IPS DF 4.7 (cell line): ENCODE results near the gene NUP98.
"Not testable (repeated sequence)": the region's sequence is repeated elsewhere in the genome, so short reads cannot be mapped to it uniquely, and the experiment has no call there.

Source experiments
- DNase-seq: peaks from one replicate; pipeline ENCODE4 v3.0.0-alpha.2; 2013; ENCODE audit warnings: low spot score; ENCODE audit errors: extremely low read depth

Gene NUP98

GRCh38 chr11:3671334-3672254, 125.8 kb downstream of the NUP98 start, which contains the start of gene CHRNA10:
TSS of gene CHRNA10 (minus strand) at chr11:3671384. CDS start at chr11:3671312, 72 bp downstream.
- no peak for DNase-seq

- DNase-seq = no peak
Observed at GRCh38 chr11:3669742-3670183, 127.6 kb downstream of the NUP98 start.

- DNase-seq = no peak
Observed at GRCh38 chr11:3669128-3669527, 128.2 kb downstream of the NUP98 start.

- no peak for DNase-seq
Observed at GRCh38 chr11:3667149-3668035, 130.0 kb downstream of the NUP98 start.

- no peak for DNase-seq
Observed at GRCh38 chr11:3666023-3666530, 131.3 kb downstream of the NUP98 start.

- no peak for DNase-seq
Observed at GRCh38 chr11:3665336-3666022, 131.9 kb downstream of the NUP98 start.

- DNase-seq = no peak
Observed at GRCh38 chr11:3664032-3664630, 133.2 kb downstream of the NUP98 start.

- DNase-seq = no peak
Observed at GRCh38 chr11:3662856-3663255, 134.5 kb downstream of the NUP98 start.

- DNase-seq = no peak
Observed at GRCh38 chr11:3660960-3661359, 136.4 kb downstream of the NUP98 start.

- no peak for DNase-seq
Observed at GRCh38 chr11:3659595-3660515, 137.5 kb downstream of the NUP98 start.

- no peak for DNase-seq
Observed at GRCh38 chr11:3658252-3658651, 139.1 kb downstream of the NUP98 start.

GRCh38 chr11:3657331-3657730, 140.0 kb downstream of the NUP98 start:
- DNase-seq = not testable (repeated sequence)

- DNase-seq = no peak
Observed at GRCh38 chr11:3655547-3655946, 141.8 kb downstream of the NUP98 start.

GRCh38 chr11:3652514-3652913, 144.8 kb downstream of the NUP98 start:
- DNase-seq = not testable (repeated sequence)

GRCh38 chr11:3649374-3649773, 148.0 kb downstream of the NUP98 start:
- DNase-seq = not testable (repeated sequence)

- DNase-seq = not testable (repeated sequence)
Observed at GRCh38 chr11:3648843-3649242, 148.5 kb downstream of the NUP98 start.

GRCh38 chr11:3645552-3645951, 151.8 kb downstream of the NUP98 start:
- DNase-seq = no peak

- no peak for DNase-seq
Observed at GRCh38 chr11:3644817-3645235, 152.5 kb downstream of the NUP98 start, which contains the start of gene ART1. TSS of gene ART1 (plus strand) at chr11:3645128. CDS start at chr11:3659214, 14,086 bp downstream.

GRCh38 chr11:3643102-3643546, 154.2 kb downstream of the NUP98 start:
- DNase-seq = not testable (repeated sequence)
